GM18520 (cell line): ENCODE data around the gene KRTAP3-3.

Source experiments
- ATAC-seq: cut with Tn5 transposase; IDR thresholded peaks from one replicate; pipeline ENCODE4 v1.9.1; 2021; ENCODE audit not compliant: unreplicated experiment

KRTAP3-3 gene

GRCh38 chr17:40961591-40961990, 32.4 kb downstream of the KRTAP3-3 start:
- no peak for ATAC-seq

- no peak for ATAC-seq
These were observed 33.8 kb downstream of the KRTAP3-3 start for GRCh38 chr17:40960144-40960543.

- no peak for ATAC-seq
These were observed 35.6 kb downstream of the KRTAP3-3 start for GRCh38 chr17:40958086-40958953.

- no peak for ATAC-seq
These were observed 37.3 kb downstream of the KRTAP3-3 start for GRCh38 chr17:40956401-40957254.

GRCh38 chr17:40953881-40954280, 40.1 kb downstream of the KRTAP3-3 start:
- no peak for ATAC-seq

GRCh38 chr17:40952661-40953060, 41.3 kb downstream of the KRTAP3-3 start:
- no peak for ATAC-seq

GRCh38 chr17:40952154-40952553, 41.8 kb downstream of the KRTAP3-3 start:
- ATAC-seq = no peak

GRCh38 chr17:40951011-40951622, 42.8 kb downstream of the KRTAP3-3 start:
- ATAC-seq = no peak

GRCh38 chr17:40950176-40950575, 43.8 kb downstream of the KRTAP3-3 start:
- ATAC-seq = no peak

- ATAC-seq = no peak
These were observed 44.5 kb downstream of the KRTAP3-3 start for GRCh38 chr17:40949418-40949817.

GRCh38 chr17:40947929-40948328, 46.0 kb downstream of the KRTAP3-3 start:
- ATAC-seq = no peak

GRCh38 chr17:40945414-40945813, 48.5 kb downstream of the KRTAP3-3 start:
- no peak for ATAC-seq

- no peak for ATAC-seq
These were observed 49.4 kb downstream of the KRTAP3-3 start for GRCh38 chr17:40944531-40944930.
